Measurements from ENCODE around the gene AZIN2.
"Not testable (repeated sequence)": the region's sequence is repeated elsewhere in the genome, so short reads cannot be mapped to it uniquely, and the experiment has no call there.

AZIN2 gene

DNA sequence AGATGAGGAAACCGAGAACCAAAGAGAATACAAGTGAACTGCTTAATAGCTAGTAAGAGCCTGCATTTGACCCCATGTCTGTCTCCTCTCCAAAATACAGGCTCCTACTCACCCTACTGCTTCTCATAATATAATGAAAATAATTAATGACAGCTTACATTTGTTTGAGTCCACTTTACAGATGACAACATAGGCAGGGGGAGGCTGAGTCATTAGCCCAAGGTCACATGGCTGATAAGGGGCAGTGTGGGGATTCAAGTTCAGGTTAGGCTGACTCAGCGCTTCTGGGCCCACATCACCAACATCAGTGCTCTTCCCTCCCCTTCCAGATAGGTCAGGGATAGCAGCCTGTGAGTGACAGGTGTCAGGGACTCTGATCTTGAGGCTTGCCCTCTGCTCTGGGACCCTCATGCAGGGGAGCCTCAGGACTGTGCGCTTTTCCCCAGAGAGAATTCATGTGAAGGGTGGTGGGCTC is 16.2 kb downstream of the AZIN2 start:
- no peak for DNase-seq (ENCODE audit: extremely low spot score)
- ChIA-PET CTCF (no interaction called here), POLR2A (no interaction called here)
- no peak for TF ChIP-seq CTBP1 (IDR thresholded peaks at IDR 0.05; ENCODE audit: borderline replicate concordance)
- no peak for TF ChIP-seq L3MBTL2 (conservative IDR thresholded peaks at IDR 0.05)
- TF ChIP-seq, protein P1, sequence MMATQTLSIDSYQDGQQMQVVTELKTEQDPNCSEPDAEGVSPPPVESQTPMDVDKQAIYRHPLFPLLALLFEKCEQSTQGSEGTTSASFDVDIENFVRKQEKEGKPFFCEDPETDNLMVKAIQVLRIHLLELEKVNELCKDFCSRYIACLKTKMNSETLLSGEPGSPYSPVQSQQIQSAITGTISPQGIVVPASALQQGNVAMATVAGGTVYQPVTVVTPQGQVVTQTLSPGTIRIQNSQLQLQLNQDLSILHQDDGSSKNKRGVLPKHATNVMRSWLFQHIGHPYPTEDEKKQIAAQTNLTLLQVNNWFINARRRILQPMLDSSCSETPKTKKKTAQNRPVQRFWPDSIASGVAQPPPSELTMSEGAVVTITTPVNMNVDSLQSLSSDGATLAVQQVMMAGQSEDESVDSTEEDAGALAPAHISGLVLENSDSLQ (IDR thresholded peaks at IDR 0.05): peak; percentile 11; the same call in 1 of the 2 replicates

DNA sequence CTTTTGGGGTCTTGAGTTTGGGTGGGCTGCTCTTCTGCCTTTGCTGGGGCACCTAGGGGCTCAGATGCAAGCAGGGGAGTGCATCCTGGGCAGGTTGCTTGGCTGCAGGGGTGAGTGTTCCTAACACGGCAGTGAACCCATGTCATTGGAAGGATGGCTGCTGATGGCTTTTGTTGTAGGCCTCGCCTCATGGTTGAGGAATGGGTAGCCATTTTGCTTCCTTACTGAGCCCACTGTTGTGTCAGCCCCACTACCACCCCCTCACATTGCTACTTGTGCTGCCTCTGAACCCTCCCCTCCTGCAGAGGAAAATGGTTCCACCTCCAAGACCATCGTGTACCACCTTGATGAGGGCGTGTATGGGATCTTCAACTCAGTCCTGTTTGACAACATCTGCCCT is 16.8 kb downstream of the AZIN2 start:
- ChIA-PET CTCF (no interaction called here), POLR2A (no interaction called here)
- DNase-seq (ENCODE audit: extremely low spot score): no peak
- TF ChIP-seq L3MBTL2 (conservative IDR thresholded peaks at IDR 0.05) (no peak), SUZ12 (IDR thresholded peaks at IDR 0.05) (no peak), FOXK2 (IDR thresholded peaks at IDR 0.05) (no peak), BHLHE40 (IDR thresholded peaks at IDR 0.05; ENCODE audit: borderline replicate concordance) (no peak), HDGF (IDR thresholded peaks at IDR 0.05; ENCODE audit: borderline replicate concordance) (no peak), LEF1 (IDR thresholded peaks at IDR 0.05; ENCODE audit: borderline replicate concordance) (no peak), FOXA1 (IDR thresholded peaks at IDR 0.05) (no peak), ARNT (IDR thresholded peaks at IDR 0.05) (no peak), TARDBP (IDR thresholded peaks at IDR 0.05) (no peak)
- TF ChIP-seq, protein P1 (IDR thresholded peaks at IDR 0.05): no peak

DNA sequence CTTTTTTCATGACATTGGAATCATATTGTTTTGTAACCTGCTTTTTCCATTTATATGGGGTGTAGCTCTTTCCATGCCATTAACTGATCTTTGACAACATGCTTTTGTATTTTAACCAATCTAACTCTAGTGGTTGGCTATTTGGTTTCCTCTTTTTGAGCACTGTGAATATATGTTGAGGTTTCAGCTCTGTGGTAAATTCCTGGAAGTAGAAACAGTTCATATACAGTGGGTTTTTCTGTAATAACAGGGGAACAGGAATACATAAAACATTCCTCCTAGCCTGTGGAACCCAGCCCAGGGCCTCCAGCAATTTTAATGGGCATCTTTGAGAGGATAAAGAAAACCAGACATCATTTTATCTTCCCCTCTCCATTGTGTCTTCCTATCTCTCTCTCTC is 17.4 kb downstream of the AZIN2 start:
- no peak for DNase-seq (ENCODE audit: extremely low spot score)
- no peak for TF ChIP-seq FOXK2 (IDR thresholded peaks at IDR 0.05)
- TF ChIP-seq, protein P1 (IDR thresholded peaks at IDR 0.05): no peak
- no peak for TF ChIP-seq ARNT (IDR thresholded peaks at IDR 0.05)
- TF ChIP-seq BHLHE40 (IDR thresholded peaks at IDR 0.05; ENCODE audit: borderline replicate concordance): no peak
- TF ChIP-seq ELF4 (IDR thresholded peaks at IDR 0.05): no peak
- TF ChIP-seq ZNF384 (IDR thresholded peaks at IDR 0.05): no peak
- TF ChIP-seq CTBP1 (IDR thresholded peaks at IDR 0.05; ENCODE audit: borderline replicate concordance): no peak
- no peak for TF ChIP-seq L3MBTL2 (conservative IDR thresholded peaks at IDR 0.05)
- TF ChIP-seq FOXM1 (IDR thresholded peaks at IDR 0.05; ENCODE audit: borderline replicate concordance): no peak
- no peak for TF ChIP-seq SP1 (IDR thresholded peaks at IDR 0.05)
- POLR2A ChIA-PET: no interaction called here
- CTCF ChIA-PET: no interaction called here

DNA sequence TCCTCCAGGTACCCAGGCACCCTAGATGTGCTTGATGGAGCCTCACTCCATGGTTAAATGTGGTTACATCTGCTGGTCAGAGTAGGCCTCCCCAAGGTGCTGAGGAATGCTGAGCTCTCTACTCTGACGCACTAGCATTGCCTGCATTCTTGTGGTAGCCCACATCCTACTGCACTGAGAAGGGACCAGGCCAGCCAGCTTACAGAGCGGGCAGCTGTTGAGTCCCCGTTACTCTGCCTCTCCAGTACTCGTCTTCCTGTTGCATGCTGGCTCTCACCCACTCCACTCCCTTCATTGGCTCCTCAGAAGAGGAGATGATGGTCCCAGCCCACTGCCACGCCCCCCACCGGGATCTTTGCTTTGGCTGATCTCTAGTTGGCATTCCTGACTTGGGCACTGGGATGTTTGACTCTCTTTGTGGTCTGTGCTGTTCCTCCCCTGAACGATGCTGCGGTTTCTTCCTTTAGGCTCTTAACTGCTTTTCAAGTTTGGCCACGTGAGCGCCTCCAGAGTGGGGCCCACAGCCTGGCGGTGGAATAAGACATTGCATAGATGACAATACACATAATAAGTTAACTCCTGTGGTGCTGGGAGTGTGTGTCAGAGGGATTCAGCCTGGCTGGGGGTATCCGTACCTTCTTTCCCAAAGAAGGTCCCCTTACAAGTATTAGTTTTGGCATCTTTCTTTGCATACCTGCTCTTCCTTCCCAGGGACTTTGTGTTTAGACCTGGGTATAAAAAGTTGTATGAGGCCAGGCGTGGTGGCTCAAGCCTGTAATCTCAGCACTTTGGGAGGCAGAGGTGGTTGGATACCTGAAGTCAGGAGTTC is 18.6 kb downstream of the AZIN2 start:
- CTCF ChIA-PET: no interaction called here
- POLR2A ChIA-PET: interaction anchor here (1.4 kb wide), 1 partner anchor 28 kb away, joined by 3 read pairs; no protein-coding TSS in a partner anchor
- DNase-seq (ENCODE audit: extremely low spot score): no peak
- TF ChIP-seq ELF4 (IDR thresholded peaks at IDR 0.05): no peak
- no peak for TF ChIP-seq FOXM1 (IDR thresholded peaks at IDR 0.05; ENCODE audit: borderline replicate concordance)
- TF ChIP-seq, protein P1 (IDR thresholded peaks at IDR 0.05): no peak
- no peak for TF ChIP-seq BHLHE40 (IDR thresholded peaks at IDR 0.05; ENCODE audit: borderline replicate concordance)
- no peak for TF ChIP-seq TARDBP (IDR thresholded peaks at IDR 0.05)
- TF ChIP-seq CTBP1 (IDR thresholded peaks at IDR 0.05; ENCODE audit: borderline replicate concordance): no peak
- no peak for TF ChIP-seq SUZ12 (IDR thresholded peaks at IDR 0.05)
- TF ChIP-seq L3MBTL2 (conservative IDR thresholded peaks at IDR 0.05): no peak
- TF ChIP-seq ZNF384 (IDR thresholded peaks at IDR 0.05): no peak
- TF ChIP-seq HDGF (IDR thresholded peaks at IDR 0.05; ENCODE audit: borderline replicate concordance): no peak
- TF ChIP-seq ARNT (IDR thresholded peaks at IDR 0.05): no peak
- no peak for TF ChIP-seq LEF1 (IDR thresholded peaks at IDR 0.05; ENCODE audit: borderline replicate concordance)

DNA sequence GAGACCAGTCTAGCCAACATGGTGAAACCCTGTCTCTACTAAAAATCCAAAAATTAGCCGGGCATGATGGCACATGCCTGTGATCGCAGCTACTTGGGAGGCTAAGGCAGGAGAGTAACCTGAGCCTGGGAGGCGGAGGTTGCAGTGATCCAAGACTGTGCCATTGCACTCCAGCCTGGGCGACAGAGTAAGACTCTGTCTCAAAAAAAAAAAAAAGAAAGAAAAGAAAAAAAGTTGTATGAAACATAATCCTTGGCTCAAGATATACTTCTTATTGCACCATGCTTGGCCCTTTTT is 19.1 kb downstream of the AZIN2 start:
- DNase-seq (ENCODE audit: extremely low spot score): not testable (repeated sequence)
- ChIA-PET CTCF (interaction anchor here (0.7 kb wide), 1 partner anchor 38 kb away, joined by 6 read pairs; no protein-coding TSS in a partner anchor), POLR2A (interaction anchor here (1.4 kb wide), 1 partner anchor 27 kb away, joined by 3 read pairs; no protein-coding TSS in a partner anchor)

DNA sequence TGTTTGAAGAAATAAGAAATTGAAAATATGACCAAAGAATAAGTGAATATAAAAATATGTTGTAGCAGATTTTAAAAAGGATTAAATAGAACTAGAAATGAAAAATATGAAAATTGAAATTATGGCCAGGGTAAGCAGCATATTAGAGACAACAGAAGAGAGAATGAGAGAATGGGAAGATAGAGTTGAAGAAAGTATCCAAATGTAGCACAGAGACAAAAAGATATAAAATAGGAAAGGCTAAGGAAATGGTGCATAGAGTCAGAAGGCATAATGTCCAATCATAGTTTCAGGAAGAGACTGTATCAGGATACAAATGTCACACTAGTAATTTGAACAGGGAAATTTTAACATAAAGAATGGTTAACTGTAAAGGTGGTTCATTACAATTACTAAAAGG is 29.5 kb downstream of the AZIN2 start:
- POLR2A ChIA-PET: no interaction called here
- CTCF ChIA-PET: interaction anchor here (0.6 kb wide), 1 partner anchor 384 kb away, joined by 3 read pairs; no protein-coding TSS in a partner anchor
- no peak for TF ChIP-seq CTBP1 (IDR thresholded peaks at IDR 0.05; ENCODE audit: borderline replicate concordance)
- TF ChIP-seq FOXK2 (IDR thresholded peaks at IDR 0.05): no peak
- no peak for TF ChIP-seq ZNF384 (IDR thresholded peaks at IDR 0.05)
- TF ChIP-seq ELF4 (IDR thresholded peaks at IDR 0.05): no peak
- TF ChIP-seq NFRKB (IDR thresholded peaks at IDR 0.05): no peak
- no peak for TF ChIP-seq SP1 (IDR thresholded peaks at IDR 0.05)
- TF ChIP-seq HDGF (IDR thresholded peaks at IDR 0.05; ENCODE audit: borderline replicate concordance): no peak
- TF ChIP-seq BHLHE40 (IDR thresholded peaks at IDR 0.05; ENCODE audit: borderline replicate concordance): no peak
- no peak for TF ChIP-seq FOXM1 (IDR thresholded peaks at IDR 0.05; ENCODE audit: borderline replicate concordance)
- TF ChIP-seq TARDBP (IDR thresholded peaks at IDR 0.05): no peak
- no peak for TF ChIP-seq ARNT (IDR thresholded peaks at IDR 0.05)
- no peak for DNase-seq (ENCODE audit: extremely low spot score)
